Upper lobe of left lung (tissue), 6 donors: ENCODE results near the gene HID1. TPM values are rescaled to one million over a fixed set of nuclear protein-coding genes. Genes with fewer than 3 reads are reported as not detected.

Experiments used
- ATAC-seq, 2 donors: fragments of 200-7000 bp; cut with Tn5 transposase; one replicate each; pipeline ENCODE4 v1.9.1; 2022; ENCODE audit warnings: mild to moderate bottlenecking in 2 of 2, moderate library complexity in 2 of 2; ENCODE audit not compliant: low FRiP score in 2 of 2
- DNase-seq, 2 donors: peaks; one replicate each; pipeline ENCODE4 v3.0.0-alpha.2; 2019 to 2020
- H3K27ac ChIP-seq, 4 donors: fragments of 200-600 bp; sonication (generic); one replicate each; pipeline ENCODE4 v1.5.1; 2016 to 2019
- H3K27me3 ChIP-seq, 4 donors: fragments of 200-600 bp; sonication (generic); one replicate each; pipeline ENCODE4 v1.5.1; 2017 to 2019
- H3K36me3 ChIP-seq, 4 donors: fragments of 200-600 bp; sonication (generic); one replicate each; pipeline ENCODE4 v1.5.1; 2016 to 2019
- H3K4me1 ChIP-seq, 4 donors: fragments of 200-600 bp; sonication (generic); one replicate each; pipeline ENCODE4 v1.5.1; 2018 to 2019
- H3K4me3 ChIP-seq, 4 donors: fragments of 200-600 bp; sonication (generic); one replicate each; pipeline ENCODE4 v1.5.1; 2017 to 2019; ENCODE audit warnings: mild to moderate bottlenecking in 2 of 4, moderate library complexity in 1 of 4
- H3K9me3 ChIP-seq, 4 donors: fragments of 200-600 bp; sonication (generic); one replicate each; pipeline ENCODE4 v1.5.1; 2018 to 2019
- EP300 ChIP-seq, 4 donors: sonication (generic); formaldehyde crosslinking; IDR thresholded peaks; one replicate each; pipeline ENCODE4 v1.5.1; 2017; ENCODE audit warnings: antibody characterized with exemption in 4 of 4, control low read depth in 2 of 4
- POLR2A ChIP-seq, 4 donors: fragments of 450-650 bp; IDR thresholded peaks; one replicate each; pipeline ENCODE4 v1.5.1; 2016 to 2017; ENCODE audit warnings: antibody characterized with exemption in 4 of 4, mild to moderate bottlenecking in 2 of 4
- POLR2AphosphoS5 ChIP-seq, 2 donors: sonication (generic); formaldehyde crosslinking; IDR thresholded peaks; one replicate each; pipeline ENCODE4 v1.5.1; 2017; ENCODE audit warnings: antibody characterized with exemption in 2 of 2
- WGBS, 2 donors: methylation state at CpG; one replicate each; pipeline ENCODE4 v1.1.5; 2017 to 2018; 5-methylcytosine and 5-hydroxymethylcytosine counted together
- total RNA-seq, 6 donors: library from RNA; depleted of rRNA in 4 of 6; stranded (reverse); fragments of >200 nt in 4 of 6; gene quantifications; one replicate each; pipeline versions ENCODE4 v1.1.0 to v1.2.1, GENCODE V29; 2016 to 2021
- TF ChIP-seq, protein P1 (sequence below), 6 experiments: fragments of 450-650 bp in 4 of 6; fragments of 200-600 bp in 2 of 6; sonication (generic) in 2 of 6; IDR thresholded peaks; one replicate each; pipeline ENCODE4 v1.5.1; 2016 to 2019; ENCODE audit warnings: antibody characterized with exemption in 6 of 6
- donor health status: DM: no; HTN: no; CAD: no; lungs with moderate emphysema.
- donor health status: DM: no; HTN: yes; CAD: no; lungs with severe emphysema.

HID1 gene
- total RNA-seq, 6 donors from 2014 or later: 21.6 to 60.8 (median 33.3) TPM

GRCh38 chr17:74922694-74923537, 49.6 kb downstream of the HID1 start, which contains the start of gene USH1G:
Gene USH1G, minus strand, starts transcription at chr17:74923255. Its CDS starts 182 bp downstream, at chr17:74923073.
- WGBS, 2 donors: 6 to 45% methylated on average over 5 to 43 of the region's 57 CpGs

DNA sequence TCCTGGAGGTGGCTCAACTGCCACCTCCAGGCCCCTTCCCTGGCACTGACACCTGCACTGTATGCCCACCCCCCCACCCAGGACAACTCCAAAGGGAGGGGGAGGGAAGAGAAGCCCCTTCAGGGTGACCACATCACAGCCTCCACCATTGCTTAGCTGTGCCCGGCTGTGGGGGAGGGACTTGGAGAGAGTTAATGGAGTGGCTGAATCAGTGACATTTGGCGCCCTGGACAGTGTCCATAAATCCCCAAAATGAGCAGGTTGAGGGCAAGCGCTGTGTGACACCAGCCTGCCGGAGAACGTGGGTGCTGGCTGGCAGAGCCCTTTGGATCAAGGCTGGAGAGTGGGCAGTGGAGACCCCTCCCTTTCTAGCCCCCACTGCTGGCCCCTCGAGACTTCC, 50.4 kb downstream of the HID1 start:
- H3K27ac ChIP-seq: no peak overlapping the region
- H3K9me3 ChIP-seq: no peaks in the 10 kb centered on the region
- peaks cover 0 to 46% (median 20%) of the 10 kb centered on the region in 4 donors for H3K27me3 ChIP-seq
- DNase-seq (no peak), ATAC-seq (no peak)
- 24 to 63% methylated on average over 5 to 6 of the region's 6 CpGs for WGBS, 2 donors
- TF ChIP-seq POLR2AphosphoS5 (IDR thresholded peaks at IDR 0.05) (no peak), EP300 (IDR thresholded peaks at IDR 0.05) (no peak), POLR2A (IDR thresholded peaks at IDR 0.05) (no peak)
- TF ChIP-seq, protein P1, sequence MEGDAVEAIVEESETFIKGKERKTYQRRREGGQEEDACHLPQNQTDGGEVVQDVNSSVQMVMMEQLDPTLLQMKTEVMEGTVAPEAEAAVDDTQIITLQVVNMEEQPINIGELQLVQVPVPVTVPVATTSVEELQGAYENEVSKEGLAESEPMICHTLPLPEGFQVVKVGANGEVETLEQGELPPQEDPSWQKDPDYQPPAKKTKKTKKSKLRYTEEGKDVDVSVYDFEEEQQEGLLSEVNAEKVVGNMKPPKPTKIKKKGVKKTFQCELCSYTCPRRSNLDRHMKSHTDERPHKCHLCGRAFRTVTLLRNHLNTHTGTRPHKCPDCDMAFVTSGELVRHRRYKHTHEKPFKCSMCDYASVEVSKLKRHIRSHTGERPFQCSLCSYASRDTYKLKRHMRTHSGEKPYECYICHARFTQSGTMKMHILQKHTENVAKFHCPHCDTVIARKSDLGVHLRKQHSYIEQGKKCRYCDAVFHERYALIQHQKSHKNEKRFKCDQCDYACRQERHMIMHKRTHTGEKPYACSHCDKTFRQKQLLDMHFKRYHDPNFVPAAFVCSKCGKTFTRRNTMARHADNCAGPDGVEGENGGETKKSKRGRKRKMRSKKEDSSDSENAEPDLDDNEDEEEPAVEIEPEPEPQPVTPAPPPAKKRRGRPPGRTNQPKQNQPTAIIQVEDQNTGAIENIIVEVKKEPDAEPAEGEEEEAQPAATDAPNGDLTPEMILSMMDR (IDR thresholded peaks at IDR 0.05): no peak
- no peaks in the 10 kb centered on the region for H3K36me3 ChIP-seq
- H3K4me1 ChIP-seq: peaks cover 22 to 23% (median 22%) of the 10 kb centered on the region in 4 donors
- H3K4me3 ChIP-seq: no peak overlapping the region

More at GRCh38 chr17:74922694-74923537, 49.6 kb downstream of the HID1 start, which contains the start of gene USH1G:
- Histone ChIP-seq H3K27ac (no peak within 1 kb of the TSS), H3K4me1 (peaks cover 22 to 23% (median 22%) of the 10 kb centered on the region in 4 donors), H3K36me3 (no peaks in the 10 kb centered on the region), H3K4me3 (peak within 1 kb of the TSS in 3 of 4 donors; percentile 23 to 43 (median 40)), H3K27me3 (peaks cover 0 to 46% (median 20%) of the 10 kb centered on the region in 4 donors), H3K9me3 (no peaks in the 10 kb centered on the region)
- TF ChIP-seq POLR2A (IDR thresholded peaks at IDR 0.05): no peak
- TF ChIP-seq, protein P1 (IDR thresholded peaks at IDR 0.05): no peak
- TF ChIP-seq POLR2AphosphoS5 (IDR thresholded peaks at IDR 0.05): no peak
- DNase-seq (peak in 1 of 2 donors; percentile 75), ATAC-seq (peak in 1 of 2 donors; percentile 12)

DNA sequence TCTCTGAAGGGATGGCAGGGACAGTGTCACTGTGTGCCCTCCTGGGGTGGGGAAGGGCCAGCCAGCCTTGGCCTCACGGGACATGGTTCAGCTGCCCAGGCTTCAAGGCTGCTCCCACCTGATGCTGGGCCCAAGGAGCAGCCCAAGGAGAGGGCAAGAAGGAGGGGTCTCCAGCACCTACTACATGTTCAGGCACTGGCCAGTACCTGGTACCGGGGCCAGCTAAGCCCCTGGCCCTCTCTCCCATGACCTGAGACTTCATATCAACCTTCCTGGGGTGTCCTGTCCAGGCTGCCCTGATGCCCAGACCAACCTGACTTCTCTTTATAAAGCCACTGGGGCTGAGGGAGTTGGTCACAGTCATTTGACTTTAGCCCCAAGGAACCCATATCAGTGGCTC, 50.8 kb downstream of the HID1 start:
- Histone ChIP-seq H3K27me3 (peaks cover 0 to 46% (median 20%) of the 10 kb centered on the region in 4 donors), H3K27ac (no peak overlapping the region), H3K4me1 (peaks cover 22 to 23% (median 22%) of the 10 kb centered on the region in 4 donors), H3K9me3 (no peaks in the 10 kb centered on the region), H3K36me3 (no peaks in the 10 kb centered on the region), H3K4me3 (no peak overlapping the region)
- no peak for DNase-seq
- TF ChIP-seq EP300 (IDR thresholded peaks at IDR 0.05) (no peak), POLR2AphosphoS5 (IDR thresholded peaks at IDR 0.05) (no peak), POLR2A (IDR thresholded peaks at IDR 0.05) (no peak)
- TF ChIP-seq, protein P1 (IDR thresholded peaks at IDR 0.05): no peak
- no peak for ATAC-seq
- WGBS, 2 donors: 100% methylated on average over 1 to 2 of the region's 2 CpGs

DNA sequence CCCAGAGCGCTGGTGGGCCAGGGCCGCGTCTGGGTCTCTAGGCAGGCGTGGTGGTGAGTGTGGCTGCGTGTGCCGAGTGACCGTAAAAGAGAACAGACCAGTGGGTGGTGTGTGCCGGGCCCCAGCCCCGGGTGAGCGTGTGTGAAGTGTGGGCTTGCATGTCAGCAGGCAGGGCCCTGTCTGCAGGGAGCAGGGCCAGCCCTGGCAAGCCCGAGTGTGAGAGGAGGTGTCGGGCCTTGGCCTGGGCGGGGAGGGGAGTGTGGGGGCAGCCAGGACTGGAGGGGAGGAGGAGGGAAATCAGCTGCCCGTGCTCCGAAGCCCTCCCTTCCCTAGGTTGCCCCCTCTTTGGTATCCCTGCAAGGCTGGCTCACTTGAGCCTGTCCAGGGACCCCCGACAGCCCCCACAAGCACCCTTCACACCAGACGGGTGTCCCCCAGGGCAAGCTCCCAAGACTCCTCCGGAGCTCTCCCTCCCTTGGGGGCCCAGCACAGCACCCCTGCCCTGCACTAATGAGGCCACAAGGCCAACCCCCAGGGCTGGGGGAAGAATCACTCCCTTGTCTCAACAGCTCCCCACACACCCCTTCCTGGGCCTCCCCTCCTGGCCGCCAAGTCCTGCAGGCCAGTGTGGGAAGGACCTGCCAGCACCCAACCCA, 51.4 kb downstream of the HID1 start:
- Histone ChIP-seq H3K36me3 (no peaks in the 10 kb centered on the region), H3K4me1 (peaks cover 22 to 23% (median 22%) of the 10 kb centered on the region in 4 donors), H3K9me3 (no peaks in the 10 kb centered on the region), H3K27ac (no peak overlapping the region), H3K27me3 (peaks cover 0 to 46% (median 20%) of the 10 kb centered on the region in 4 donors), H3K4me3 (no peak overlapping the region)
- peak in 1 of 2 donors; percentile 70 for DNase-seq
- TF ChIP-seq POLR2AphosphoS5 (IDR thresholded peaks at IDR 0.05) (no peak), POLR2A (IDR thresholded peaks at IDR 0.05) (no peak), EP300 (IDR thresholded peaks at IDR 0.05) (no peak)
- TF ChIP-seq, protein P1 (IDR thresholded peaks at IDR 0.05): no peak
- WGBS, 2 donors: 56 to 70% methylated on average over 11 to 18 of the region's 19 CpGs
- ATAC-seq: no peak
